ENCODE results near the gene NPSR1. TPM values are rescaled to one million over a fixed set of nuclear protein-coding genes. Genes with fewer than 3 reads are reported as not detected.
A peak's percentile ranks its signal among the peaks of the same experiment; 100 is the strongest.

Gene NPSR1
- polyA plus RNA-seq, 1 experiment, result not detected

DNA sequence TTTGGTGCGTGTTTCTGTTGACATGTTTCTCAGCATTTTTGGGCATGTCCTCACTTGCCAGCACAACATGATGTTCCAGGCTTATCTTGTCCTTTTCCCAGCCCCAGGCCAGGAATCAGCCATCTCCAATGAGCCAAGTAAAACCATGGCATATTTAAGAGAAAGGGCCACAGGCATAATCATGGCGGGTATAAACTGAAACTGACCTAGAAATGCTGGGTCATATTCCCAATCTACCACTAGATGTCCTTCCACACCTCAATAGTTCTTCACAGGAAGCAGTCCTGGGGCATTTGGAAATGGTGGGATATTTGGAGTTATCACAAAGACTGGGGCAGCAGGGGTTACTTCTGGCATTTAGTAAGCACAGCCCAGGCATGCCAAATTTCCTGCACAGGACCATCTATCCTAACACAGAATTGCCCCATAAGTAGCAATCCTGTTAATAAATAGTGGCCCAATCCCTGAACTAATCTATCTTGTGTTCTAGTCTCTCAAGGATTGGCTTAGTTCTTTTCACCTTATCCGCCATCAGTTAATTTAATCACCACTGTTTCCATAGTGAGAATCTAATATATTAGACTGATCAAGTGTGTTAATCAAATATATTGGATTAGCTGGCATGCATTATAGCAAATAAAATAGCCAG is 101.6 kb downstream of the NPSR1 start:
- TF ChIP-seq, protein P1, sequence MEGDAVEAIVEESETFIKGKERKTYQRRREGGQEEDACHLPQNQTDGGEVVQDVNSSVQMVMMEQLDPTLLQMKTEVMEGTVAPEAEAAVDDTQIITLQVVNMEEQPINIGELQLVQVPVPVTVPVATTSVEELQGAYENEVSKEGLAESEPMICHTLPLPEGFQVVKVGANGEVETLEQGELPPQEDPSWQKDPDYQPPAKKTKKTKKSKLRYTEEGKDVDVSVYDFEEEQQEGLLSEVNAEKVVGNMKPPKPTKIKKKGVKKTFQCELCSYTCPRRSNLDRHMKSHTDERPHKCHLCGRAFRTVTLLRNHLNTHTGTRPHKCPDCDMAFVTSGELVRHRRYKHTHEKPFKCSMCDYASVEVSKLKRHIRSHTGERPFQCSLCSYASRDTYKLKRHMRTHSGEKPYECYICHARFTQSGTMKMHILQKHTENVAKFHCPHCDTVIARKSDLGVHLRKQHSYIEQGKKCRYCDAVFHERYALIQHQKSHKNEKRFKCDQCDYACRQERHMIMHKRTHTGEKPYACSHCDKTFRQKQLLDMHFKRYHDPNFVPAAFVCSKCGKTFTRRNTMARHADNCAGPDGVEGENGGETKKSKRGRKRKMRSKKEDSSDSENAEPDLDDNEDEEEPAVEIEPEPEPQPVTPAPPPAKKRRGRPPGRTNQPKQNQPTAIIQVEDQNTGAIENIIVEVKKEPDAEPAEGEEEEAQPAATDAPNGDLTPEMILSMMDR (IDR thresholded peaks at IDR 0.05; ENCODE audit: low read depth, low read length), result peak; percentile 76
- Histone ChIP-seq H3K4me3 (ENCODE audit: low read depth, low read length) (no peak overlapping the region), H3K9me3 (ENCODE audit: control insufficient read depth, insufficient read depth, low read length) (no peaks in the 10 kb centered on the region), H3K27me3 (ENCODE audit: control insufficient read depth, insufficient read depth, low read length) (no peaks in the 10 kb centered on the region), H3K27ac (ENCODE audit: low read depth, low read length) (no peak overlapping the region)
- CTCF ChIA-PET, result interaction anchor here (1.3 kb wide), 1 partner anchor 9 kb away, joined by 3 read pairs; no protein-coding TSS in a partner anchor
- POLR2A ChIA-PET, result no interaction called here
- DNase-seq (ENCODE audit: low read depth, low spot score), result no peak

DNA sequence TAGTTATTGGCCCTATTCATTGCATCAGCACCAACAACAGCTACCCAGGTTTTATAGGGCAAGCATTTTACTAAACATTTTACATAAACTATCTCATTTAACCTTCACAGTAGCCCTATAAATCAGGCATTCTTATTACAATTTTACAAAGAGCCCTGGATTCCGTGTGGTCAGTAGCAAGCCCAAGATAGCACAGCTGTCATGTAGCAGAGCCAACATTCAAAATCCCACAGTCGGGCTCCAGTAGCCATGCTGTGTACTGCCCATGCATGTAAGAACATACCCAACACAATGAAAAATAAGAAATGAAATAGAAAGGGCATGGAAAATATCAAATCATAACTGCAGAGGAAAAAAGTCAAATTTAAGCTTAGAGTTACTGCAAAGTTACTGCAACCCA is 102.3 kb downstream of the NPSR1 start:
- H3K9me3 ChIP-seq (ENCODE audit: control insufficient read depth, insufficient read depth, low read length), result no peaks in the 10 kb centered on the region
- H3K27me3 ChIP-seq (ENCODE audit: control insufficient read depth, insufficient read depth, low read length), result no peaks in the 10 kb centered on the region
- CTCF ChIA-PET, result interaction anchor here (0.6 to 1.3 kb wide), 3 partner anchors 10 to 36 kb away, joined by 3 to 6 read pairs (median 3); no protein-coding TSS in a partner anchor
- TF ChIP-seq, protein P1 (IDR thresholded peaks at IDR 0.05; ENCODE audit: low read depth, low read length), result no peak
- H3K27ac ChIP-seq (ENCODE audit: low read depth, low read length), result no peak overlapping the region
- H3K4me3 ChIP-seq (ENCODE audit: low read depth, low read length), result no peak overlapping the region
- POLR2A ChIA-PET, result no interaction called here
- DNase-seq (ENCODE audit: low read depth, low spot score), result no peak

DNA sequence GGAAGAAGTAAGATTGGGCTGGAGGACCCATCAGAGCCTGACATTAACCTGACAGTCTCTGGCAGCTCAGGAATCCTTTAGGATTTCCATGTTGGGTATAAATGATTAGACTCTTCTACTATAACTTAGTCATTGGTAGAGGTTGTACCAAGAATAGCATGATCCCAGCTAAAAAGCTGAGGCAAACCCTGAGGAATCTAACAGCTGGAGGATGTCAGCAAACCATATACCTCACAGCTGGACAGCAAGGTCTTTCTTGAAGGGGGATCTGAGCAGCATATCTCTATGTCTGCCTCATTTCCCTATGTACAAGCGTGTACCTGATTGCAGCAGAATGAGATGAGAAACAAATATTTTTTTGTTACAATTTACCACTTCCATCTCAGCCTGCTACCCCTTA is 103.2 kb downstream of the NPSR1 start:
- ChIA-PET POLR2A (no interaction called here), CTCF (interaction anchor here (1.1 to 1.3 kb wide), 2 partner anchors 9 to 11 kb away, joined by 3 read pairs; no protein-coding TSS in a partner anchor)
- no peak for DNase-seq (ENCODE audit: low read depth, low spot score)
- Histone ChIP-seq H3K4me3 (ENCODE audit: low read depth, low read length) (no peak overlapping the region), H3K9me3 (ENCODE audit: control insufficient read depth, insufficient read depth, low read length) (no peaks in the 10 kb centered on the region), H3K27me3 (ENCODE audit: control insufficient read depth, insufficient read depth, low read length) (no peaks in the 10 kb centered on the region), H3K27ac (ENCODE audit: low read depth, low read length) (no peak overlapping the region)
- TF ChIP-seq, protein P1 (IDR thresholded peaks at IDR 0.05; ENCODE audit: low read depth, low read length), result no peak

DNA sequence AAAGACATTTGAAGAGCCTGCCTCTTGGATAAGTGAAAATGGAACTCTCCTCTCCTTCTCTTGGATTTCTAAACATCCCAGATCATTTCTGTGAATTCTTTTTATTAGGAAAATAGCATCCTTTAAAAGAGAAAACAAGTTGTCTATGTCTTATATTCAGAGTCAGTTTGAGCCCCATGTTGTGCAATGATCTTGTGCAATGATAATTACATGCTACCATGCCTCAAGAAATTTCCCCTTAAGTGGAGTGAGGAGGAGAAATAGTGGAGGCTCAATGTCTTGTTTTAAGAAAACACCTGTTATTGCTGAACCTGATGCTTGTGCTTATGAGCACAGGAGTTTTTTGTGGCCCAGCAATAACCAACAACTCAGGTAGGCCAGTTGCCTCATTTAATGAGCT is 103.6 kb downstream of the NPSR1 start:
- Histone ChIP-seq H3K27me3 (ENCODE audit: control insufficient read depth, insufficient read depth, low read length) (no peaks in the 10 kb centered on the region), H3K9me3 (ENCODE audit: control insufficient read depth, insufficient read depth, low read length) (no peaks in the 10 kb centered on the region), H3K27ac (ENCODE audit: low read depth, low read length) (no peak overlapping the region), H3K4me3 (ENCODE audit: low read depth, low read length) (no peak overlapping the region)
- TF ChIP-seq, protein P1 (IDR thresholded peaks at IDR 0.05; ENCODE audit: low read depth, low read length), result no peak
- POLR2A ChIA-PET, result no interaction called here
- CTCF ChIA-PET, result no interaction called here
- no peak for DNase-seq (ENCODE audit: low read depth, low spot score)

DNA sequence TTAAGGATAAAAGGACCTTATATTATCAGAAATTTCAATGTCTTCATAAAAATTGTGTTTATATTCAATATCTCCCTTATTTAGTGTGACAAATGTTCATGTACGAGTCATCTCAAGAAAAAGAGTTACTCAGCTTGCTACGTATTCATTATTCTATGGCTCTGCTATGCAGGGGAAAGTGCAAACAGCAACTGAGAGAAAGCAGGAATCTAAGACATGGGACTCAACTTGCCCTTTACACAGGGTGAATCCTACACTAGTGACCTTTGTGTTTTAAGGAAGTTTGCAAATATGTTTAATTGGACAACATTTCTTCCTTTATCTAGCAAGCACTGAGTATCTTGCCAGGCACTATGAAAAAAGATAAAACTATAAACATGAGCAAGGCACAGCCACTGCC is 104.7 kb downstream of the NPSR1 start:
- Histone ChIP-seq H3K9me3 (ENCODE audit: control insufficient read depth, insufficient read depth, low read length) (no peaks in the 10 kb centered on the region), H3K4me3 (ENCODE audit: low read depth, low read length) (no peak overlapping the region), H3K27me3 (ENCODE audit: control insufficient read depth, insufficient read depth, low read length) (no peaks in the 10 kb centered on the region), H3K27ac (ENCODE audit: low read depth, low read length) (no peak overlapping the region)
- POLR2A ChIA-PET, result no interaction called here
- TF ChIP-seq, protein P1 (IDR thresholded peaks at IDR 0.05; ENCODE audit: low read depth, low read length), result no peak
- no peak for DNase-seq (ENCODE audit: low read depth, low spot score)
- CTCF ChIA-PET, result no interaction called here
